Sigmoid colon (tissue), 7 donors: ENCODE data around the gene ARHGAP15. TPM values are rescaled to one million over a fixed set of nuclear protein-coding genes. Genes with fewer than 3 reads are reported as not detected.

Source experiments
- DNase-seq: peaks from one replicate; pipeline ENCODE4 v3.0.0-alpha.2; 2019
- H3K27ac ChIP-seq, 4 donors: fragments of 200-600 bp; sonication (generic); one replicate each; pipeline ENCODE4 v1.5.1; 2016 to 2019; ENCODE audit warnings: mild to moderate bottlenecking in 1 of 4
- H3K27me3 ChIP-seq, 3 donors: fragments of 200-600 bp; sonication (generic); one replicate each; pipeline ENCODE4 v1.5.1; 2019; ENCODE audit warnings: mild to moderate bottlenecking in 1 of 3
- H3K36me3 ChIP-seq, 4 donors: fragments of 200-600 bp; sonication (generic); one replicate each; pipeline ENCODE4 v1.5.1; 2016 to 2019
- H3K4me1 ChIP-seq, 4 donors: fragments of 200-600 bp; sonication (generic); one replicate each; pipeline ENCODE4 v1.5.1; 2017 to 2019
- H3K4me3 ChIP-seq, 4 donors: fragments of 200-600 bp; sonication (generic); one replicate each; pipeline ENCODE4 v1.5.1; 2017 to 2019; ENCODE audit warnings: mild to moderate bottlenecking in 2 of 4, moderate library complexity in 1 of 4
- H3K9me3 ChIP-seq, 4 donors: fragments of 200-600 bp in 3 of 4; sonication (generic) in 3 of 4; one replicate each; pipeline versions ENCODE4 v1.5.1 to v1.6.1; 2013 to 2019
- EP300 ChIP-seq, 4 donors: sonication (generic); formaldehyde crosslinking; IDR thresholded peaks; one replicate each; pipeline ENCODE4 v1.6.1; 2017; ENCODE audit warnings: antibody characterized with exemption in 4 of 4
- POLR2A ChIP-seq, 2 donors: fragments of 450-650 bp; IDR thresholded peaks; one replicate each; pipeline ENCODE4 v1.6.1; 2016; ENCODE audit warnings: antibody characterized with exemption in 2 of 2, mild to moderate bottlenecking in 2 of 2, moderate library complexity in 2 of 2
- POLR2AphosphoS5 ChIP-seq, 4 donors: sonication (generic); formaldehyde crosslinking; IDR thresholded peaks; one replicate each; pipeline ENCODE4 v1.6.1; 2017; ENCODE audit warnings: antibody characterized with exemption in 4 of 4
- WGBS, 2 donors: extraction: QIAGEN DNeasy Blood & Tissue Kit; methylation state at CpG; one replicate each; pipeline ENCODE4 v1.1.7; 2013; 5-methylcytosine and 5-hydroxymethylcytosine counted together
- intact Hi-C: fragments of 100-400 bp; cut with DNase I; formaldehyde crosslinking; loops from one replicate; pipeline ENCODE4 v1.15.1; 2023
- polyA plus RNA-seq, 3 donors: library from polyadenylated mRNA; stranded (reverse); fragments of 200-250 nt; gene quantifications; one replicate each; pipeline ENCODE4 v1.2.3, GENCODE V29; 2013
- total RNA-seq, 4 donors: library from RNA; depleted of rRNA; stranded (reverse); fragments of >200 nt; gene quantifications; one replicate each; pipeline ENCODE4 v1.1.0, GENCODE V29; 2016
- TF ChIP-seq, protein P1 (sequence below), 4 experiments: fragments of 450-650 bp in 3 of 4; fragments of 200-600 bp in 1 of 4; IDR thresholded peaks; one replicate each; pipeline ENCODE4 v1.5.1; 2016 to 2019; ENCODE audit warnings: antibody characterized with exemption in 4 of 4, mild to moderate bottlenecking in 3 of 4, moderate library complexity in 2 of 4
- donor health status: healthy with polysubstance abuse.
- donor health status: Bipolar disorder and iron deficiency.
- donor health status: healthy.

Gene ARHGAP15
- total and polyA plus RNA-seq, 7 donors: 3.7 to 16.4 (median 6.0) TPM

DNA sequence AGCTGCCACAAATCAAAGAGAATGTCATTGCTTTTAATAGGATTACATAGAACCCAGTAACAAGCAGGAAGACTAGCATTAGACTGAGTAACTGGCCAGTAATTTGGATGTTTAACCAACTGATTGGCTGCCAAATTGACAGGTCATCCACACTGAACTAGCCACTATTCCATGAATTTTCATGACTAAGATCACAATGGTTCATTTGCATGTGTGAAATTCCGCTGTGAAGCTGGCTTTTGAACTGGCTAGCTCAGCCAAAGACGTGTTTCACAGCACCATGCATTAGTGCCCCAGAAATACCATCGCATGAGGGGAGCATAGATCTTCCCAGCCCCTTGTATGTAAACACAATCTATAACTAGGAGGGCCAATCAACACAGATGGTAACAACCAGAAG lies 649.8 kb downstream of the ARHGAP15 start:
- intact Hi-C loops: no loop called here
- no peak overlapping the region for H3K27ac ChIP-seq
- no peak for DNase-seq
- 71 to 92% methylated on average over 3 of the region's 3 CpGs for WGBS, 2 donors
- TF ChIP-seq POLR2A (IDR thresholded peaks at IDR 0.05) (no peak), EP300 (IDR thresholded peaks at IDR 0.05) (no peak), POLR2AphosphoS5 (IDR thresholded peaks at IDR 0.05) (no peak)
- H3K4me1 ChIP-seq: no peaks in the 10 kb centered on the region
- no peaks in the 10 kb centered on the region for H3K36me3 ChIP-seq
- H3K9me3 ChIP-seq: no peaks in the 10 kb centered on the region
- no peaks in the 10 kb centered on the region for H3K27me3 ChIP-seq
- H3K4me3 ChIP-seq: no peak overlapping the region

GRCh38 chr2:143786026-143786765 lies 657.0 kb downstream of the ARHGAP15 start:
- whole genome bisulfite sequencing, 2 donors: 55 to 71% methylated on average over 5 of the region's 5 CpGs
- no peak for DNase-seq
- TF ChIP-seq POLR2AphosphoS5 (IDR thresholded peaks at IDR 0.05): no peak
- TF ChIP-seq, protein P1, sequence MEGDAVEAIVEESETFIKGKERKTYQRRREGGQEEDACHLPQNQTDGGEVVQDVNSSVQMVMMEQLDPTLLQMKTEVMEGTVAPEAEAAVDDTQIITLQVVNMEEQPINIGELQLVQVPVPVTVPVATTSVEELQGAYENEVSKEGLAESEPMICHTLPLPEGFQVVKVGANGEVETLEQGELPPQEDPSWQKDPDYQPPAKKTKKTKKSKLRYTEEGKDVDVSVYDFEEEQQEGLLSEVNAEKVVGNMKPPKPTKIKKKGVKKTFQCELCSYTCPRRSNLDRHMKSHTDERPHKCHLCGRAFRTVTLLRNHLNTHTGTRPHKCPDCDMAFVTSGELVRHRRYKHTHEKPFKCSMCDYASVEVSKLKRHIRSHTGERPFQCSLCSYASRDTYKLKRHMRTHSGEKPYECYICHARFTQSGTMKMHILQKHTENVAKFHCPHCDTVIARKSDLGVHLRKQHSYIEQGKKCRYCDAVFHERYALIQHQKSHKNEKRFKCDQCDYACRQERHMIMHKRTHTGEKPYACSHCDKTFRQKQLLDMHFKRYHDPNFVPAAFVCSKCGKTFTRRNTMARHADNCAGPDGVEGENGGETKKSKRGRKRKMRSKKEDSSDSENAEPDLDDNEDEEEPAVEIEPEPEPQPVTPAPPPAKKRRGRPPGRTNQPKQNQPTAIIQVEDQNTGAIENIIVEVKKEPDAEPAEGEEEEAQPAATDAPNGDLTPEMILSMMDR (IDR thresholded peaks at IDR 0.05): no peak
- no peak for TF ChIP-seq EP300 (IDR thresholded peaks at IDR 0.05)
- no peak for TF ChIP-seq POLR2A (IDR thresholded peaks at IDR 0.05)
- H3K4me1 ChIP-seq: no peaks in the 10 kb centered on the region
- H3K27me3 ChIP-seq: no peaks in the 10 kb centered on the region
- intact Hi-C loops: no loop called here
- no peaks in the 10 kb centered on the region for H3K36me3 ChIP-seq
- H3K9me3 ChIP-seq: peaks cover 0 to 4% (median 0%) of the 10 kb centered on the region in 4 donors
- no peak overlapping the region for H3K27ac ChIP-seq
- H3K4me3 ChIP-seq: no peak overlapping the region

DNA sequence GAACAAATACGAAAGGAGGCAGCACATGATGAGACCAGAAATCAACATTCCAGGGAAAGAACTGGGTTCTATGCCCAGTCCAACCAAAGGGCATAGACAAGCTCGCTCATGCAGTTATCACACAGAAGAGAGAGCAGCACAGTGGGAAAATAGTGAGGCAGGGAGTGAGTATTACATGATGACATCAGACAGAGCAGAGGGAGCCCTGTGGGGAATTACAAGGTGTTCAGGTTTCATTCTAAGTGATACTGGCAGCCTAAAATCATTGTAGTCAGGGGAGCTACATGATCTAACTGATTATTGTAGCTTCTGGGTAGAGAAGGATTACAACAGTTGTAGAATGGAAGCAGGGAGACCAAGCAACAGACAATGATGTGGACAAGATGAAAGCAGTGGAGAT lies 658.5 kb downstream of the ARHGAP15 start:
- peaks cover 0 to 4% (median 0%) of the 10 kb centered on the region in 4 donors for H3K9me3 ChIP-seq
- no peak overlapping the region for H3K4me3 ChIP-seq
- no peak for DNase-seq
- no peaks in the 10 kb centered on the region for H3K36me3 ChIP-seq
- H3K4me1 ChIP-seq: no peaks in the 10 kb centered on the region
- H3K27ac ChIP-seq: no peak overlapping the region
- H3K27me3 ChIP-seq: no peaks in the 10 kb centered on the region
- 82 to 88% methylated on average over 2 of the region's 2 CpGs for WGBS, 2 donors
- intact Hi-C loops: no loop called here
- no peak for TF ChIP-seq POLR2AphosphoS5 (IDR thresholded peaks at IDR 0.05)
- TF ChIP-seq, protein P1 (IDR thresholded peaks at IDR 0.05): no peak

DNA sequence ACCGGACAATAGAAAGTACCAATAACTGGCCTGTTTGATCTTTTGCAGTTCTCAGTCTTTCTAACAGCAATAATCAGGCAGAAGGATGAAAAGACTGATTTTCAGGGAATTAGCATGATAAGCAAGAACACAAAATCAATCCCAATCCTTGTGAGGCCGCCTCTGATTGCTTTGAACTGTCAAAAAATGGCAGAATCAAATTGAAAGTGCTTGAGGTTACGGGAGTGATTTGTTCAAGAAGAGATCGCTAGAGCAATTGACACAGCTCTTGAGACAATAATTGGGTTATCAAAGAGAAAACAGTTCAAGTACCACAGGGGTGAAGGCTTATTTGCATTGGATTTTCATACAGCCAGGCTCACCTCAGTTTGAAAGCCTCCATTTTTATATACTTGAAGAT lies 663.4 kb downstream of the ARHGAP15 start:
- no peak overlapping the region for H3K4me3 ChIP-seq
- H3K9me3 ChIP-seq: peaks cover 0 to 2% (median 0%) of the 10 kb centered on the region in 4 donors
- H3K27ac ChIP-seq: no peak overlapping the region
- H3K4me1 ChIP-seq: no peaks in the 10 kb centered on the region
- WGBS, 2 donors: 82 to 90% methylated on average over 4 of the region's 4 CpGs
- DNase-seq: no peak
- no peaks in the 10 kb centered on the region for H3K27me3 ChIP-seq
- intact Hi-C loops: no loop called here
- H3K36me3 ChIP-seq: no peaks in the 10 kb centered on the region
- no peak for TF ChIP-seq EP300 (IDR thresholded peaks at IDR 0.05)
- no peak for TF ChIP-seq POLR2A (IDR thresholded peaks at IDR 0.05)
- TF ChIP-seq POLR2AphosphoS5 (IDR thresholded peaks at IDR 0.05): no peak

DNA sequence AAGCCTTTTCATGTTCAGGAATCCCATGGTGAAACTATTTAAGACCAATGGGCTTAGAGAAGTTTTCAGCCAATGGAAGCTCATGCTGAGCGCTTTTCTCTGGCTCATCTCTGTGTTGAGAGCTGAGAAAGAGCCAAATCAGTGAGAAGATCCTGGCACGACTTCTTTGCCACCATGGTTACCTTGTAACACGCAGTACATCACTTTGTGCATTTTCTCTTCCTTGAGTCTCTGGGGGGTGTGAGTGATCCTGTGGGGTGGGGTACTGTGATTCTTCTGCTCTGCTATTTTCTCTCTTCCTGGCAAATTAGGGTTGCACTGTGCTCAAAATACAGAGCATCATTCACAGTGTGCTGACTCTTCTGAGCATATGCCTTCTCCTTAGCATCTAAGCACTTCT lies 664.2 kb downstream of the ARHGAP15 start:
- TF ChIP-seq POLR2A (IDR thresholded peaks at IDR 0.05) (no peak), EP300 (IDR thresholded peaks at IDR 0.05) (no peak), POLR2AphosphoS5 (IDR thresholded peaks at IDR 0.05) (no peak)
- TF ChIP-seq, protein P1 (IDR thresholded peaks at IDR 0.05): no peak
- H3K4me3 ChIP-seq: no peak overlapping the region
- DNase-seq: no peak
- intact Hi-C loops: no loop called here
- H3K9me3 ChIP-seq: peaks cover 0 to 2% (median 0%) of the 10 kb centered on the region in 4 donors
- no peaks in the 10 kb centered on the region for H3K36me3 ChIP-seq
- no peak overlapping the region for H3K27ac ChIP-seq
- WGBS, 2 donors: 94 to 95% methylated on average over 3 of the region's 3 CpGs
- H3K4me1 ChIP-seq: no peaks in the 10 kb centered on the region
- H3K27me3 ChIP-seq: no peaks in the 10 kb centered on the region
